Activated naive CD4-positive, alpha-beta T cell (primary cell): ENCODE measurements around the gene ZNRF2.
"Not testable (repeated sequence)": the region's sequence is repeated elsewhere in the genome, so short reads cannot be mapped to it uniquely, and the experiment has no call there.

Experiments used
- DNase-seq, 4 experiments: peaks; one replicate each; lab custom pipeline; 2025; lab: John Stamatoyannopoulos, UW

ZNRF2 gene

GRCh38 chr7:30290317-30290716 is 5.9 kb downstream of the ZNRF2 start:
- DNase-seq: not testable (repeated sequence)

DNA sequence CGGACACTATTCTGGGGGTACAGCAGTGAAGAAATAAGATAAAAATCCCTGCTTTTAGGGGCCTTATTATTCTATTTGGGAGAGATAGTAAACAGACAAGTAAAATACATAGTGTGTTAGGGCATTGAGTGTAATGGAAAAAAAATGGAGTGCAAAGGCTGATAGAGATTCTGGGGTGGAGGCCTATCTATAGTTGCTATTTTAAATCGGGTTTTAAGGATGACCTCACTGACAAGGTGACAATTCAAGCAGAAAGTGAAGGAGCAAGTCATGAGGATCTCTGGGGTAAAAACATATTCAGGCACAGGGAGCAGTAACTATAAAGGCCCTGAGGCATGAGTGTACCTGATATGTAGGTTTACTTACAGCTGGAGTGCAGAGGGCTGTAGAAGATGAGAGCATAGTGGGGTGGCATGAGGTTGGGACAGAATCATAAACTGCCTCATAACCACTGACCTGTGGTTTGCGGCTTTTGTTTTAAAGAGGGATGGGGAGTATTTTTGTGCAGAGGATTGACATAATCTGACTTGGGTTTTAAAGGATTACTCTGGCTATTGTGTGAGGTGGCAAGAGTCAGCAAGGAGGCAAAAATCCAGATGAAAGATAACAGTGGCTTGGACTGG is 8.1 kb downstream of the ZNRF2 start:
- DNase-seq: not testable (repeated sequence)

GRCh38 chr7:30296304-30296703 is 11.9 kb downstream of the ZNRF2 start:
- not testable (repeated sequence) for DNase-seq

DNA sequence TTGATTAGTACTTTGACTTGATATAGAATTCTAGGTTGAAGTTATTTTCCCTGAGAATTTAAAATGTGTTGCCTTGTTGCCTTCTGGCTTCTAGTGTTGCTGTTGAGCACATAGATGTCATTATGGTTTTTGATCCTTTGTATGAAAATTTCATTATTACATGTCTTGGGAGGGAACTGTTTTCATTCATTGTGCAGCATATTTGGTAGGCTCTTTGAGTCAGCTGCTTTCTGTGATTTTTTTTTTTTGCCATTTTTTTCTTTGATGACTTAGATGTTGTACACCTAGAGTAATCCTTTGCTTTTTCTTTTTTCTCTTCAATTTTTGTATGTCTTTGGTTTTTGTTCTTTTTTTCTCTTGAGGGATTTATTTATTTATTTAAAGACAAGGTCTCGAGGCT is 13.1 kb downstream of the ZNRF2 start:
- not testable (repeated sequence) for DNase-seq

- DNase-seq: not testable (repeated sequence)
Observed at GRCh38 chr7:30298409-30298808, 14.0 kb downstream of the ZNRF2 start.

GRCh38 chr7:30301751-30302150 is 17.4 kb downstream of the ZNRF2 start:
- no peak for DNase-seq

DNA sequence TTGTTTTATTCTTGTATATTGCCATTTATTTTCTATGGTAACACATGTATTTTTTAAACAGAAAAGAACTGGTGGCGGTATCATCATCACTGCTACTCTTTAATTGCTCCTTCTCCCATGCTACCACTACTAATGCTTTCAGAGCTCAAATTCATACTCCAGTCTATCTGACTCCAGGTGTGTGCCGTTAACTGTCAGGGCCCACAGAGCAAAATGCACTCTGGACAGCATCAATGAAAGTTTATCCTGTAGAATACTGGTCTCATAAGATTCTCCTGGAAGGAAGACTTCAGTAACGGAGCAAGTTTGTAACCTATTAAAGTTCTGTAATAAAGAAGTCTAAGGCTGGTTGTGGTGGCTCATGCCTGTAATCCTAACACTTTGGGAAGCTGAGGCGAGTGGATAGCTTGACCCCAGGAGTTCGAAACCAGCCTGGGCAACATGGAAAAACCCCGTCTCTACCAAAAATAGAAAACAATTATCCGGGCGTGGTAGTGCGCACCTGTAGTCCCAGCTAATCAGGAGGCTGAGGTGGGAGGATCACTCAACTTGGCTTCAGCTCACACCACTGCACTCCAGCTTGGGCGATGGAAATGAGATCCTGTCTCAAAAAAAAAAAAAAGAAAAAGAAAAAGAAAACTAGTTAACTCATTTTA is 18.4 kb downstream of the ZNRF2 start:
- DNase-seq: no peak

DNA sequence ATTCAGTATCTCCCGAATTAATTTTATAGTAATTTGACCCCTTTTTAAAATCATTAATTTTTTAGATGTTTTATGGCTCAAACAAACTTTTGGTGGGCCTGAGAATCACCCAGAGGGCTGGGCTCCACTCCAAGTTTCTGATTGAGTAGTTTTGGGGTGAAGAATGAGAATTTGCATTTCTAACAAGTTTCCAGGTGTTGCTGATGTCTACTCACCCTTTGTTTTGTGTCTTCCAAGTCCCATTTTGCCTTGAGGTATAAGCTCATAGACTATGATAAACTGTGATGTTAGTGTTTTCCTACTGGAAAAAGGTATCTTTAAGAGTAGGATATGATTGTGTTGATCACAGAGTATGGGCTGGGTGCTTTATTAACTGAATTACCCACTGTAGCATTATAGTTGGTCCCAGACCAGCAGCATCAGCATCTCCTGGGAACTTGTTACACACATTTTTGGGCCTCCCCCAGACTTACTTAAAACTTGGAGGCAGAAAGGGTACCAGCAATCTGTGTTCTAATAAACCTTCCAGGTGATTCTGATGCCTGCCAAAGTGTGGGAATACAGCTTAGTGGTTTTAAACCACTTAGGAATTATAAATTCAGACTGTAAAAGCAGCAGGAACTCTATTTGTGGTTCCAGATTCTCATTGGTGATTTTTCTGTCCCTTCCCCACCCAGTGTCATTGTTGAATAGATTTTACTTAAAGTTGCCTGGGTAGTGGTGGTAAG is 19.1 kb downstream of the ZNRF2 start:
- DNase-seq: no peak

DNA sequence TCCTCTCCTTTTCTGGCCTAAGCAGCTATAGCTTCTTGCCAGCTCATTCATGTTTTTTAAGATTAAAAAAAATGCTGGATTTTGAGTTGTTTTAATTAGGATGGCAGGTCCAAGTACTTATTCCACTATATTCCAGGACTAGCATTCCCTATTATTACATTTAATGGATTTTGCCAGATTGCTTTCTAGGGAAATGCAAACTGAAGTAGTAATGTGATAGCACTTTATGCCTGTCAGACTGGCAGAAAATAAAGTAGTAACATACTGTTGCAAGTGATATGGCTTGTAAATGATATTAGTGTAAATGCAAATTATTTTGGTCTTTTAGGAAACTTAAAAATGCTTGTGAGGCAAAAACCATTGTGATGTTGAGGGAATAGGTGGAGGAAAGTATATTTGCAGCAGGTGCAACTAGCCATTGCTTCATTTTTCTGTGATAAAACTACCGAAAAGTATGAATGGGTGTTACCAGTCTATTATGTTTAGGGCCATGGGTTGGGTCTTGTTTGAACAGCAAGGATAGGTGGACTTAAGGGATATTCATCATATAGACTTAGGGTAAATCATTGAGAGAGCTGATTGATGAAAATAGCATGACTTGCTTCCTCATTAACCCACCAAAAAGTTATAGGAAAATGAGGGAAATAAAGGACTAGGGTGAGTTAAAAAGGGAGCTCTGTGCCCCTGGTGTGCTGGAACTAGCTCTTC is 19.9 kb downstream of the ZNRF2 start:
- DNase-seq: no peak

DNA sequence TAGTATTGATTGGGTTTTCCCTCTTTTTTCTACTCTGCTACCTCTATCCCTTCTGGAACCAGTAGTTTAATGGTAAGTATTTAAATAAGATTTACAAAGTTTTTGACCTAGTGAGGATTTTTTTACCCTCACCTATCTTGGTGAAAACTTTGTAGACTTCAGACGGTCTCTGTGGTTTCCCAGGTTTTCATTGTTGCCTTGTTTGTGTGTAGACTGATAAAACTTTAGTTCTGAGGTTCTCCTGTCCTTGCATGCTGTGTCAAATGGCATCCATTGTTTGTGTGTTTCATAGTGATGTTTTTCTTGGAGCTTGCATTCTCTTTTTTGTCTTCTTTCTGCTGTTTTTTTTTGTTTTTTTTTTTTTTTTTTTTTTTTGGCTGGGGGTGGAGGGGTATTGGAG is 22.6 kb downstream of the ZNRF2 start:
- no peak for DNase-seq

DNA sequence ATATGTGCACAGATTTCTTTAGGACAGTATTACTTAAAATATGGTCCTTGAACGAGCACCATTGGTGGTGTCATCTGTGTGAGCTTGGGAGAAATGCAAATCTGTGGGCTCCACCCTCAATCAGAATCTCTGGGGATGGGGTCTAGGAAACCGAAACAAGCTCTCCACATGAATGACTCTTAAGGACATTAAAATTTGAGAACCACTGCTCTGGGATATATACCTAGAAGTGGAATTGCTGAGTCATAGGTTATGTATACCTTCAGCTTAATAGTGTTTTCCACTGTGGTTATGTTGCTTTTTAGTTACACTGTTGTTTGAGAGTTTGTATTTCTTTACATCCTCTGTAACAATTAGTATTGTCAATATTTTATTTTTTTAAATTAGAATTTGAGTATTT is 24.0 kb downstream of the ZNRF2 start:
- DNase-seq: no peak

DNA sequence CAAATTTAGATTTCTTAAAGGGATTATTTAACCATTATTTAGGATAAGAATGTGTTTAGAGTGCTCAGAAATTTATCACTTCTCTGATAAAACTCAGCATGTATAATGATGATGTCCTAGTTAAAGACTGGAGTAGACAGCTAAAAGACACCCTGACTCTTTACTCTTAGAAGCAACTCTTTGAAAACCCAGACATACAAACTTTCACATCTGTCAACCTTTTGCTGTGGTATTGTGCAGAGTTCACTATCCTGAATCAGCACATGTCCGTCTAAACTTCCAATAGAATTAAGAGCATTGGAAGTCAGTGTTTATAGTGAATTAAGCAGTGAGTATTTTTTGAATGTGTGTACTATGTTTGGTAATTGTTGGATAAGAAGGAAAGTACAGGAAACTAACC is 24.9 kb downstream of the ZNRF2 start:
- no peak for DNase-seq

DNA sequence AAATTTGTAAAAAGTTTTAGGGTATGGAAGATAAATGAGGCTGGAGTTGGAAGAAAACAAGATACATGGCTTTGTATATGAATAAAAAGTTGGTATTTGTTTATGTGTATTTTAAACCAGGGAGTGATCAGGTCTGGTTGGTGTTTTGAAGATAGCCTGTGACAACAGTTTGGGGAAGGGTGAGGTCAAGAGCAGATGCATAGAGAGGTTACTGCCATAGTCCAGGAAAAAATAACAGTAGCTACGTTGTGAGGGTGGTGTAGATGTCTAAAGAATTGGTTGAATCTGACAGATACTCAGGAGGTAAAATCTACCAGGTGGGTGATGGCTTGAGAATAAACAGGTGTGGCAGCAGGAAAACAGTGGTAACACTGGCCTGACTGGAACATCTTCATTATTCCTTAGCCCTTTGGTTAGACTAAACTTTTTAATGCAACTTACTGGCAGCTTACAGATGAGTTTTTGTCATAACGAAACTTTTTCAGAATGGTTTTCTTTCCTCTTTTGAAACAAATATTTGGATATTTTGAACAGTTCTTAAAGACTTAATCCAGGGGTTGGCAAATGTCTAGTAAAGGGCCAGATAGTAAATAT is 25.5 kb downstream of the ZNRF2 start:
- no peak for DNase-seq

DNA sequence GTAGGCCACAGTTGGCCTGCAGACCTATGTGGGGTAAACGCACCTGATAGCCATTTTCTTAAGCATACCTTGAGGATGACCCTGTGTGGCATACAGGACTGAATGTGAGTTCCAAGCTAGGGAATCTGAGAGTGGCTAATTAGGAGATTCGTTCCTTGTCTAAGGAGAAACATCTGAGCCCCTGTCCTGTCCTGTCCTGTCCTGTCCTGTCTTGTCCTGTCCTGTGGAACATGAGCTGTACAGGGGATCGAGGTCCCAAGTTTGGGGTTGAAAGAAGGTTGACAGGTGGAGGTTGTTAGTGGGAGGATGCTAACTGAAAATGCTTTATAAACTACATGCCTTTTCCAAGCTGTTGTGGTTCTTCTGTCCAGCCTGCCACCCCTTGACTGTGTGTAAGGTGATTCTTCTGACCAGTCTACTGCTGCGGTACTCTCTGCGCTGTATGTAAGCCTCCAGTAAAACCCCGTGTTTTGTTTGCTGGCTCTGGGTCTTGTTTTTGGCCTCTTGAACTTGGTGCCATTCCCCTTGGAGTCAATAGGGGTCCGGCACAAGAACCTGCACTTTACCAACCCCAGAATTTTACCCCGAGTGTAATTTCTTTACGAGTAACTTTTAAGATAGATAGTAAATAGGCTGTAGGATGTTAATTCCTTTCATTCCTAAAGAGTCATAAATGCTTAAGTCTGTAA is 26.4 kb downstream of the ZNRF2 start:
- DNase-seq: no peak

- no peak for DNase-seq
Observed at GRCh38 chr7:30312178-30312577, 27.8 kb downstream of the ZNRF2 start.

DNA sequence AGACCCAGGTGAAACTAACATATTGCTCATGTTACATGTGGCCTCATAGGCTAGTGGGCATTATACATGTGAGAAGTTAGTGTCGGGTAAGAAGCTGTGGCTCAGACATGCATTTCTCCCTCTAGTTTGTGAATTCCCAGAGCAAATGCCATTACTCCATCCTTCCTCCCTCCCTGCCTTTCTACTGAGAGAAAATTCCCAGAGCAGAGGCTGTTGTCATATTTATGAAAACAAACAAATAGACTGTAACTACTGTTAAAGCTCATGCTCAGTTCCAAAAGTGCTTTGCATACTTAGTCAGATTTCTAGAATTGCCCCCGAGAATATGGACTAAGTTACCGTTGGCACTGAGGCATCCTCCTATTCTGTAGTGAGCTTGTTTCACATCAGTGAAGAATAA is 29.0 kb downstream of the ZNRF2 start:
- DNase-seq: no peak

DNA sequence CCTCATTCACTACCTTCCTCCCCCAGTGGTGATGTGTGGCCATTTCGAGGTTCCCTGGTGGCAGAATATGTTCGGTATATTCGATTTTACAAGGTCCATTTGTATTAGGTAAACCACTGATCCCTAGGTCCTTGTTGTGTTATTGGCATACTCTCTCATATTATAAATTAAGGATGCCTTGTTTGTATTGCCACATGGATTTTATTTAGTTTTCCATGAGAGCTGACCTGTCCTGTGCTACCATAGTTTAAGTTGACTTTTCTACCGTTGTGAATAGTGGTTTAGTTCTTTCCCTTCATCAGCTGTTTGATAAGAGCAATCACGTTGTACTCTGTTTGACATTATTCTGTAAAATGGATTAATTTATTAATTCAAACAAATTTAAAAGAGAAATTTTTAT is 29.4 kb downstream of the ZNRF2 start:
- no peak for DNase-seq

GRCh38 chr7:30315589-30315988 is 31.2 kb downstream of the ZNRF2 start:
- DNase-seq: no peak

- no peak for DNase-seq
Observed at GRCh38 chr7:30320392-30320791, 36.0 kb downstream of the ZNRF2 start.

DNA sequence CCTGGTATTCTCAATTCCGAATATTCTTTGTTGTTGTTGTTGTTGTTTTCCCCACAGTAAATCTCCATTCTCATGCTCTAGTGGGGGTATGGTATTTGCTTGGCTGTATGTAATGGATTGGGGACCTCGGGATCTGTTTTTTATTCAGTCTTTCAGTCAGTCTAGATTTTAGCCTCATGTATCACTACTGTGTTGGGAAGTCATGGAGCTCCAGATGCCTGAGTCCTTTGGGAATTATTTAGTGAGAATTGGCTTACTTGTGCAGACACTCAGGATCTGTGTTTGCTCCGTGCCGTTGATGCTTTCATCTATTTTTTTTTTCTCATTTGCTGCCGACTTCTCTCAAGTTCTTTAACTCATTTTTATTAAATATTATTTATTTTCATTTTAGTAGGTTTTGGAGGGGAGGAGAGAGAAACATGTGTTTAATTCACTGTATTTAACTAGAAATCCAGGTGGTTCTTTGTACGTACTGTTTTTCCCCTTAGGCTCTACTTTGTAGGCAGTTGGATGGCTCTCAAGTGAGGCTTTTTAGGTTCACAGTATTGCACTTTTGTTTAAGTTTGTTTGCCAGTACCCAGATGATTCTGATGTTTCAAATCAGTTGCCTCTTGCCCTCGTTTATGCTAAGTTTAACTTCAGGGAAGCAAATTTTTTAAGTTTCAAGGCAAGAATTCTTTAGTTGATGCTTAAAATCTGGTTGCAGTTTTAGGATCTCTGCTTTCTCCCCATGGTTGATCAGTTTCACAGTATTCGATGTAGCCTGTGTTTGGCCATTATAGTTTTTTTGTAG is 36.9 kb downstream of the ZNRF2 start:
- no peak for DNase-seq

DNA sequence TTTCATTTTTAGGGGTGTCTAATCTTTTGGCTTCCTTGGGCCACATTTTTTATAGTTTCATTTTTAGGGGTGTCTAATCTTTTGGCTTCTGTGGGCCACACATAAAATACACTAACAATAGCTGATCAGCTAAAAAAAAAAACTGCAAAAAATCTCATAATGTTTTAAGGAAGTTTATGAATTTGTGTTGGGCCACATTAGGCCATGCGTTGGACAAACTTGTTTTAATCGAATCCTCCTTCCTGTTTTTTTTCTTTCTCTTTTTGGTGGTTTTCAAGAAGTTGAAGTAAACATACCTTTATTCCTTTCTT is 37.4 kb downstream of the ZNRF2 start:
- DNase-seq: no peak
